HCT116 (cell line): Measurements from ENCODE around the gene IDUA.

Experiments
- POLR2AphosphoS5 ChIP-seq: IDR thresholded peaks from 2 replicates; pipeline ENCODE4 v1.6.1; 2011; ENCODE audit warnings: mild to moderate bottlenecking, low read depth, low read length, moderate library complexity
- TF ChIP-seq, protein P1 (sequence below), 3 experiments: fragments of 200-600 bp in 1 of 3; sonication (generic) in 1 of 3; IDR thresholded peaks in 2 of 3; conservative IDR thresholded peaks in 1 of 3; 2 replicates each; pipeline ENCODE4 v1.5.1; 2012 to 2017; ENCODE audit warnings: low read depth in 2 of 3, low read length in 2 of 3, antibody characterized with exemption in 1 of 3, borderline replicate concordance in 1 of 3, control low read depth in 1 of 3, mild to moderate bottlenecking in 1 of 3, mixed read lengths in 1 of 3, mixed run types in 1 of 3, moderate library complexity in 1 of 3; ENCODE audit not compliant: insufficient read depth in 1 of 3
- TF ChIP-seq, protein P2 (sequence below): IDR thresholded peaks from 2 replicates; pipeline ENCODE4 v1.6.1; 2012; ENCODE audit warnings: low read depth

DNA sequence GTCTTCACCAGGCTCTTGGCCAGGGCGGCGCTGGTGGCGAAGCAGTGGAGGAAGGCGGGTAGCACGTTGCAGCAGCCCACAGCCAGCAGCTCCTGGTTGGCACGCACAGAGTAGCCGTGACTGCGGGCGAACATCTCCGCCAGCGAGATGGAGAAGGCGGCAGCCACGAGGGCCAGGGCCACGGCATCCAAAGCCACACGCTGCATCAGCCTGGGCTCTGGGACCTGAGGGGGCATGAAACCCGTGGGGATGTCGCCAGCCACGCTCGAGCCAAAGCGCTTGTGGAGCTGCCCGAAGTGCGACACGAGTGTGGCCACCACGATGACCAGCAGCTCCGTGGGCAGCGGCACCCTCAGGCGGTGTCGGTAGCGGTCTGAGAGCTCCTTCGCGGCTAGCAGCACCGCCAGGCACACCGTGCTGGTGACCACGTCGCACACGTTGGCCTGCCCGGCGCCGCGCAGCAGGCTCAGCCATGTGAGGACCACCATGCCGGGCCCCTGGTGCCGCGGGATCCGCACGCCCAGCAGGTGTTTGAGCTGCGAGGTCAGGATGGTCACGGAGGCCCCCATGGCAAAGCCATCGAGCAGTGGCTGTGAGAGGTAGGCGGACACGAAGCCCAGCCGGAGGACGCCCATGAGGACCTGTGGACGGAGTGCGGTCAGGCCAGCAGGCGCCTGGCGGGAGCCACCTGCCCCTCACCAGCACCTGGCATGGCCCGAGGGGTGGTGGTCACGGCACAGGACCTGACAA, 3.1 kb downstream of the IDUA start:
- TF ChIP-seq, protein P1, sequence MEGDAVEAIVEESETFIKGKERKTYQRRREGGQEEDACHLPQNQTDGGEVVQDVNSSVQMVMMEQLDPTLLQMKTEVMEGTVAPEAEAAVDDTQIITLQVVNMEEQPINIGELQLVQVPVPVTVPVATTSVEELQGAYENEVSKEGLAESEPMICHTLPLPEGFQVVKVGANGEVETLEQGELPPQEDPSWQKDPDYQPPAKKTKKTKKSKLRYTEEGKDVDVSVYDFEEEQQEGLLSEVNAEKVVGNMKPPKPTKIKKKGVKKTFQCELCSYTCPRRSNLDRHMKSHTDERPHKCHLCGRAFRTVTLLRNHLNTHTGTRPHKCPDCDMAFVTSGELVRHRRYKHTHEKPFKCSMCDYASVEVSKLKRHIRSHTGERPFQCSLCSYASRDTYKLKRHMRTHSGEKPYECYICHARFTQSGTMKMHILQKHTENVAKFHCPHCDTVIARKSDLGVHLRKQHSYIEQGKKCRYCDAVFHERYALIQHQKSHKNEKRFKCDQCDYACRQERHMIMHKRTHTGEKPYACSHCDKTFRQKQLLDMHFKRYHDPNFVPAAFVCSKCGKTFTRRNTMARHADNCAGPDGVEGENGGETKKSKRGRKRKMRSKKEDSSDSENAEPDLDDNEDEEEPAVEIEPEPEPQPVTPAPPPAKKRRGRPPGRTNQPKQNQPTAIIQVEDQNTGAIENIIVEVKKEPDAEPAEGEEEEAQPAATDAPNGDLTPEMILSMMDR (IDR thresholded peaks at IDR 0.05 in 2 of 3, conservative IDR thresholded peaks at IDR 0.05 in 1 of 3; ENCODE audit: borderline replicate concordance in 1 of 3, insufficient read depth in 1 of 3, low read depth in 2 of 3, low read length in 2 of 3) = no peak
- TF ChIP-seq, protein P2, sequence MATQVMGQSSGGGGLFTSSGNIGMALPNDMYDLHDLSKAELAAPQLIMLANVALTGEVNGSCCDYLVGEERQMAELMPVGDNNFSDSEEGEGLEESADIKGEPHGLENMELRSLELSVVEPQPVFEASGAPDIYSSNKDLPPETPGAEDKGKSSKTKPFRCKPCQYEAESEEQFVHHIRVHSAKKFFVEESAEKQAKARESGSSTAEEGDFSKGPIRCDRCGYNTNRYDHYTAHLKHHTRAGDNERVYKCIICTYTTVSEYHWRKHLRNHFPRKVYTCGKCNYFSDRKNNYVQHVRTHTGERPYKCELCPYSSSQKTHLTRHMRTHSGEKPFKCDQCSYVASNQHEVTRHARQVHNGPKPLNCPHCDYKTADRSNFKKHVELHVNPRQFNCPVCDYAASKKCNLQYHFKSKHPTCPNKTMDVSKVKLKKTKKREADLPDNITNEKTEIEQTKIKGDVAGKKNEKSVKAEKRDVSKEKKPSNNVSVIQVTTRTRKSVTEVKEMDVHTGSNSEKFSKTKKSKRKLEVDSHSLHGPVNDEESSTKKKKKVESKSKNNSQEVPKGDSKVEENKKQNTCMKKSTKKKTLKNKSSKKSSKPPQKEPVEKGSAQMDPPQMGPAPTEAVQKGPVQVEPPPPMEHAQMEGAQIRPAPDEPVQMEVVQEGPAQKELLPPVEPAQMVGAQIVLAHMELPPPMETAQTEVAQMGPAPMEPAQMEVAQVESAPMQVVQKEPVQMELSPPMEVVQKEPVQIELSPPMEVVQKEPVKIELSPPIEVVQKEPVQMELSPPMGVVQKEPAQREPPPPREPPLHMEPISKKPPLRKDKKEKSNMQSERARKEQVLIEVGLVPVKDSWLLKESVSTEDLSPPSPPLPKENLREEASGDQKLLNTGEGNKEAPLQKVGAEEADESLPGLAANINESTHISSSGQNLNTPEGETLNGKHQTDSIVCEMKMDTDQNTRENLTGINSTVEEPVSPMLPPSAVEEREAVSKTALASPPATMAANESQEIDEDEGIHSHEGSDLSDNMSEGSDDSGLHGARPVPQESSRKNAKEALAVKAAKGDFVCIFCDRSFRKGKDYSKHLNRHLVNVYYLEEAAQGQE = no peak
- TF ChIP-seq POLR2AphosphoS5 = no peak
